Measurements from ENCODE around the gene DIAPH1. TPM values are rescaled to one million over a fixed set of nuclear protein-coding genes. Genes with fewer than 3 reads are reported as not detected.

Gene DIAPH1
- total RNA-seq, 4 donors from 2014 or later, result 63.0 to 157 (median 124) TPM

DNA sequence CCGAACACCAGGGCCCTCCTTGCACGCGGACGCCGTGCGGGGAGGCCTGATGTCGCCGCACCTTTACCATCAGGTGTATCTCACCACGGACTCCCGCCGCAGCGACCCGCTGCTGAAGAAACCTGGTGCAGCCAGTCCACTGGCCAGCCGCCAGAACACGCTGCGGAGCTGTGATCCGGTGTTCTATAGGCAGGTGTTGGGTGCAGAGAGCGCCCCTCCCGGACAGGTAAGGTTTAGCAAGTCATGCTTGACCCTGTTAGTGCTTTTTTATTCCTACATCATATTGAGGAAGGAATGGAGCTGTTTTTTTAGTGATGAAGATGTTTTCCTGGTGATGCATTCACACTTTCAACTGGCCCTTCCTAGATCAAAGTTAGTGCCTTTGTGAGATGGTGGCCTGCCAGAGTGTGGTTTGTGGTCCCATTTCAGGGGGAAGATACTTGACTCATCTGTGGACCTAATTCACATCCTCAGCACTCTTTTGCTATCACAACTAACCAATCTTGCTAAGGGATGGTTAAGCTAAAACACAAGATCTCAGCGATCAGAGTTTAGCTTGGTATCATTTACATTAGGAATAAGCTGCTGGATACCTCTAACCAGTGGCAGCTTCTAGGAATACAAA, 140.4 kb downstream of the DIAPH1 start:
- peaks cover 15 to 79% (median 34%) of the 10 kb centered on the region in 3 donors for H3K4me1 ChIP-seq
- peak overlapping the region; percentile 2 to 77 (median 72) for H3K4me3 ChIP-seq
- H3K27ac ChIP-seq, result no peak overlapping the region
- no peaks in the 10 kb centered on the region for H3K27me3 ChIP-seq
- no peaks in the 10 kb centered on the region for H3K36me3 ChIP-seq
- TF ChIP-seq, protein P1, sequence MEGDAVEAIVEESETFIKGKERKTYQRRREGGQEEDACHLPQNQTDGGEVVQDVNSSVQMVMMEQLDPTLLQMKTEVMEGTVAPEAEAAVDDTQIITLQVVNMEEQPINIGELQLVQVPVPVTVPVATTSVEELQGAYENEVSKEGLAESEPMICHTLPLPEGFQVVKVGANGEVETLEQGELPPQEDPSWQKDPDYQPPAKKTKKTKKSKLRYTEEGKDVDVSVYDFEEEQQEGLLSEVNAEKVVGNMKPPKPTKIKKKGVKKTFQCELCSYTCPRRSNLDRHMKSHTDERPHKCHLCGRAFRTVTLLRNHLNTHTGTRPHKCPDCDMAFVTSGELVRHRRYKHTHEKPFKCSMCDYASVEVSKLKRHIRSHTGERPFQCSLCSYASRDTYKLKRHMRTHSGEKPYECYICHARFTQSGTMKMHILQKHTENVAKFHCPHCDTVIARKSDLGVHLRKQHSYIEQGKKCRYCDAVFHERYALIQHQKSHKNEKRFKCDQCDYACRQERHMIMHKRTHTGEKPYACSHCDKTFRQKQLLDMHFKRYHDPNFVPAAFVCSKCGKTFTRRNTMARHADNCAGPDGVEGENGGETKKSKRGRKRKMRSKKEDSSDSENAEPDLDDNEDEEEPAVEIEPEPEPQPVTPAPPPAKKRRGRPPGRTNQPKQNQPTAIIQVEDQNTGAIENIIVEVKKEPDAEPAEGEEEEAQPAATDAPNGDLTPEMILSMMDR (IDR thresholded peaks at IDR 0.05), result peak in 4 of 6 experiments; percentile 29 to 64 (median 36)
- no peak for TF ChIP-seq POLR2A (IDR thresholded peaks at IDR 0.05)
- no peak for DNase-seq
- intact Hi-C loops (cut with DNase I), result loop anchor here (5.0 to 10.0 kb wide), 2 partner anchors 34 to 76 kb away; no protein-coding TSS in a partner anchor
- H3K9me3 ChIP-seq, result no peaks in the 10 kb centered on the region
- 16 to 18% methylated on average over 7 to 10 of the region's 20 CpGs for WGBS, 2 donors

GRCh38 chr5:141477815-141478214, 141.0 kb downstream of the DIAPH1 start:
- WGBS, 2 donors, result 31 to 57% methylated on average over 10 to 13 of the region's 13 CpGs
- H3K27me3 ChIP-seq, result no peaks in the 10 kb centered on the region
- peaks cover 15 to 73% (median 32%) of the 10 kb centered on the region in 3 donors for H3K4me1 ChIP-seq
- TF ChIP-seq, protein P1 (IDR thresholded peaks at IDR 0.05), result no peak
- TF ChIP-seq POLR2A (IDR thresholded peaks at IDR 0.05), result no peak
- intact Hi-C loops (cut with DNase I), result loop anchor here (5.0 to 10.0 kb wide), 2 partner anchors 34 to 77 kb away; no protein-coding TSS in a partner anchor
- no peaks in the 10 kb centered on the region for H3K9me3 ChIP-seq
- H3K4me3 ChIP-seq, result peak overlapping the region; percentile 2 to 77 (median 72)
- H3K27ac ChIP-seq, result peak overlapping the region in 2 of 4 donors; percentile 92 to 93
- no peaks in the 10 kb centered on the region for H3K36me3 ChIP-seq
- no peak for DNase-seq

DNA sequence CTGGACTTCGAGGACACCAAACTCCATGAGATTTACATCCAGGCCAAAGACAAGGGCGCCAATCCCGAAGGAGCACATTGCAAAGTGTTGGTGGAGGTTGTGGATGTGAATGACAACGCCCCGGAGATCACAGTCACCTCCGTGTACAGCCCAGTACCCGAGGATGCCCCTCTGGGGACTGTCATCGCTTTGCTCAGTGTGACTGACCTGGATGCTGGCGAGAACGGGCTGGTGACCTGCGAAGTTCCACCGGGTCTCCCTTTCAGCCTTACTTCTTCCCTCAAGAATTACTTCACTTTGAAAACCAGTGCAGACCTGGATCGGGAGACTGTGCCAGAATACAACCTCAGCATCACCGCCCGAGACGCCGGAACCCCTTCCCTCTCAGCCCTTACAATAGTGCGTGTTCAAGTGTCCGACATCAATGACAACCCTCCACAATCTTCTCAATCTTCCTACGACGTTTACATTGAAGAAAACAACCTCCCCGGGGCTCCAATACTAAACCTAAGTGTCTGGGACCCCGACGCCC, 141.7 kb downstream of the DIAPH1 start:
- DNase-seq, result no peak
- Histone ChIP-seq H3K36me3 (no peaks in the 10 kb centered on the region), H3K27ac (peak overlapping the region in 3 of 4 donors; percentile 92 to 93 (median 93)), H3K4me1 (peaks cover 15 to 66% (median 32%) of the 10 kb centered on the region in 3 donors), H3K9me3 (no peaks in the 10 kb centered on the region), H3K4me3 (peak overlapping the region; percentile 56 to 77 (median 72)), H3K27me3 (no peaks in the 10 kb centered on the region)
- intact Hi-C loops (cut with DNase I), result loop anchor here (5.0 to 10.0 kb wide), 2 partner anchors 35 to 78 kb away; no protein-coding TSS in a partner anchor
- TF ChIP-seq, protein P1 (IDR thresholded peaks at IDR 0.05), result no peak
- no peak for TF ChIP-seq POLR2A (IDR thresholded peaks at IDR 0.05)
- WGBS, 2 donors, result 50% methylated on average over 17 to 24 of the region's 24 CpGs

- no peaks in the 10 kb centered on the region for H3K27me3 ChIP-seq
- peaks cover 15 to 58% (median 32%) of the 10 kb centered on the region in 3 donors for H3K4me1 ChIP-seq
- H3K27ac ChIP-seq, result peak overlapping the region; percentile 79 to 93 (median 92)
- DNase-seq, result no peak
- TF ChIP-seq, protein P1 (IDR thresholded peaks at IDR 0.05), result no peak
- TF ChIP-seq POLR2A (IDR thresholded peaks at IDR 0.05), result peak in 2 of 4 donors; percentile 17 to 25
- H3K9me3 ChIP-seq, result no peaks in the 10 kb centered on the region
- intact Hi-C loops (cut with DNase I), result loop anchor here (5.0 to 10.0 kb wide), 2 partner anchors 36 to 78 kb away; no protein-coding TSS in a partner anchor
- 0% methylated on average over 12 to 17 of the region's 58 CpGs for WGBS, 2 donors
- H3K4me3 ChIP-seq, result peak overlapping the region; percentile 56 to 77 (median 72)
- H3K36me3 ChIP-seq, result no peaks in the 10 kb centered on the region
Observed at GRCh38 chr5:141476132-141476911, 142.5 kb downstream of the DIAPH1 start.
